WTC11 (cell line): Measurements from ENCODE around the gene ADD2.
"Not testable (repeated sequence)": the region's sequence is repeated elsewhere in the genome, so short reads cannot be mapped to it uniquely, and the experiment has no call there.

Experiments used
- ATF3 ChIP-seq: sonication (generic); formaldehyde crosslinking; conservative IDR thresholded peaks from 2 replicates; pipeline ENCODE4 v1.8.1; 2022; ENCODE audit warnings: mild to moderate bottlenecking, missing genetic modification reagents
- CTCF ChIP-seq: fragments of 200-600 bp; IDR thresholded peaks from 2 replicates; pipeline ENCODE4 v1.8.0; 2022; ENCODE audit warnings: antibody characterized with exemption
- GABPB1 ChIP-seq: sonication (generic); formaldehyde crosslinking; IDR thresholded peaks from 2 replicates; pipeline ENCODE4 v1.8.1; 2023; ENCODE audit warnings: mild to moderate bottlenecking, missing genetic modification reagents
- NFATC4 ChIP-seq: fragments of 250-450 bp; sonication (Bioruptor Pico); IDR thresholded peaks from 2 replicates; pipeline ENCODE4 v1.9.0; 2021; ENCODE audit warnings: mild to moderate bottlenecking
- NFYB ChIP-seq: sonication (generic); formaldehyde crosslinking; conservative IDR thresholded peaks from 2 replicates; pipeline ENCODE4 v1.8.0; 2022; ENCODE audit warnings: low read depth, missing genetic modification reagents
- NR2C2 ChIP-seq: sonication (generic); formaldehyde crosslinking; IDR thresholded peaks from 2 replicates; pipeline ENCODE4 v1.8.0; 2022; ENCODE audit warnings: mild to moderate bottlenecking, missing genetic modification reagents
- SMAD3 ChIP-seq: sonication (generic); formaldehyde crosslinking; IDR thresholded peaks from 2 replicates; pipeline ENCODE4 v1.8.0; 2022; ENCODE audit warnings: missing genetic modification reagents, mild to moderate bottlenecking, borderline replicate concordance
- ZBTB43 ChIP-seq: sonication (generic); formaldehyde crosslinking; IDR thresholded peaks from 2 replicates; pipeline ENCODE4 v1.8.1; 2023; ENCODE audit warnings: mild to moderate bottlenecking, missing genetic modification reagents
- ZNF416 ChIP-seq: fragments of 250-450 bp; sonication (Bioruptor Pico); IDR thresholded peaks from 2 replicates; pipeline ENCODE4 v1.9.0; 2021; ENCODE audit warnings: mild to moderate bottlenecking, inconsistent platforms
- ZNF671 ChIP-seq: fragments of 250-450 bp; sonication (Bioruptor Pico); IDR thresholded peaks from 2 replicates; pipeline ENCODE4 v1.8.0; 2021; ENCODE audit warnings: mild to moderate bottlenecking

- TF ChIP-seq ZBTB43 (CRISPR knock-in tag); CTCF; GABPB1 (CRISPR knock-in tag); ZNF416; NFYB (CRISPR knock-in tag); SMAD3 (CRISPR knock-in tag); ATF3 (CRISPR knock-in tag); NFATC4 (CRISPR knock-in tag); NR2C2 (CRISPR knock-in tag); ZNF671 (CRISPR knock-in tag): not testable (repeated sequence)
Observed at GRCh38 chr2:70739492-70739891, 28.5 kb downstream of the ADD2 start.
